Heart left ventricle (tissue), 16 donors: ENCODE results near the gene IFIT3. TPM values are rescaled to one million over a fixed set of nuclear protein-coding genes. Genes with fewer than 3 reads are reported as not detected.

Experiments used
- ATAC-seq, 4 donors: fragments of 200-7000 bp; cut with Tn5 transposase; one replicate each; pipeline ENCODE4 v1.9.1; 2020 to 2022; ENCODE audit warnings: moderate library complexity in 4 of 4, mild to moderate bottlenecking in 3 of 4, moderate number of reproducible peaks in 1 of 4
- DNase-seq, 5 donors: peaks; one replicate each; pipeline ENCODE4 v3.0.0-alpha.2; 2020
- H3K27ac ChIP-seq, 12 donors: fragments of 200-600 bp; sonication (generic) in 4 of 12; one replicate each; pipeline versions ENCODE4 v1.5.0 to v1.8.0; 2016 to 2022; ENCODE audit warnings: mild to moderate bottlenecking in 2 of 12
- H3K27me3 ChIP-seq, 9 donors: fragments of 200-600 bp; sonication (generic) in 2 of 9; one replicate each; pipeline versions ENCODE4 v1.5.1 to v1.8.0; 2016 to 2022; ENCODE audit warnings: mild to moderate bottlenecking in 3 of 9
- H3K36me3 ChIP-seq, 9 donors: fragments of 200-600 bp; sonication (generic) in 2 of 9; one replicate each; pipeline versions ENCODE4 v1.5.0 to v1.8.0; 2018 to 2022; ENCODE audit warnings: mild to moderate bottlenecking in 2 of 9
- H3K4me1 ChIP-seq, 12 donors: fragments of 200-600 bp; sonication (generic) in 4 of 12; one replicate each; pipeline versions ENCODE4 v1.5.0 to v1.8.0; 2016 to 2022; ENCODE audit warnings: mild to moderate bottlenecking in 3 of 12
- H3K4me3 ChIP-seq, 12 donors: fragments of 200-600 bp; sonication (generic) in 4 of 12; one replicate each; pipeline versions ENCODE4 v1.5.0 to v1.8.0; 2017 to 2022; ENCODE audit warnings: mild to moderate bottlenecking in 9 of 12, moderate library complexity in 4 of 12
- H3K9me3 ChIP-seq, 12 donors: fragments of 200-600 bp; sonication (generic) in 4 of 12; one replicate each; pipeline versions ENCODE4 v1.5.0 to v1.8.0; 2016 to 2022; ENCODE audit warnings: mild to moderate bottlenecking in 1 of 12
- POLR2A ChIP-seq, 2 donors: fragments of 450-650 bp; IDR thresholded peaks; one replicate each; pipeline ENCODE4 v1.6.1; 2017; ENCODE audit warnings: antibody characterized with exemption in 2 of 2, mild to moderate bottlenecking in 2 of 2, moderate library complexity in 2 of 2
- WGBS, 4 donors: extraction: QIAGEN DNeasy Blood & Tissue Kit in 2 of 4; methylation state at CpG; one replicate each; pipeline versions ENCODE4 v1.1.5 to v1.1.7; 2013 to 2018; 5-methylcytosine and 5-hydroxymethylcytosine counted together
- intact Hi-C, 10 donors: fragments of 100-400 bp; cut with DNase I; formaldehyde crosslinking; loops; one replicate each; pipeline versions ENCODE4 v1.11.1 to v1.14.2; 2022
- polyA plus RNA-seq, 2 donors: library from polyadenylated mRNA; stranded (reverse); fragments of 200-250 nt; gene quantifications; one replicate each; pipeline ENCODE4 v1.2.3, GENCODE V29; 2013
- total RNA-seq, 9 donors: library from RNA; depleted of rRNA in 2 of 9; stranded (reverse); fragments of >200 nt in 2 of 9; fragmentation: NEBNext Ultra II Directional in 3 of 9; extraction: Animal tissue kit (Norgen Biotek cat#: 25700) in 3 of 9; gene quantifications; one replicate each; pipeline versions ENCODE4 v1.1.0 to v1.2.4, GENCODE V29; 2016 to 2023
- TF ChIP-seq, protein P1 (sequence below), 12 donors: fragments of 200-600 bp; sonication (generic) in 4 of 12; IDR thresholded peaks; one replicate each; pipeline versions ENCODE4 v1.5.0 to v1.8.0; 2018 to 2022; ENCODE audit warnings: antibody characterized with exemption in 12 of 12, mild to moderate bottlenecking in 5 of 12
- donor health status: ischemic (EF 13 %, LVEDD 7.1; RV severe dilation, severe dysfunction).
- donor health status: healthy with polysubstance abuse.
- donor health status: DM: no; HTN: yes; CAD: no.
- donor health status: DM: no; HTN: no; CAD: no.
- donor health status: ischemic (EF 25% LVEDD 6.9; RV normal size, moderate dysfunction).
- donor health status: ischemic (EF 25% LVEDD 5.7; RV mildly dilated, moderate dysfunction).
- donor health status: healthy.
- donor health status: DM: yes; HTN: yes; CAD: no.
- donor health status: ischemic (EF 35%, LVEDD 5.7; RV mildly dilated, moderate dysfunction).
- donor health status: nonischemic (EF 11% LVEDD 7.7; RV severe dilation, severe dysfunction).
- donor health status: DM: yes; HTN: yes; CAD: no.
- donor health status: PGD.
- donor health status: ischemic (EF 29% LVEDD 5.4; RV normal size, mild dysfunction).
- donor health status: nonischemic (EF 23%, LVEDD 6.1; RV moderate dilation, normal function).

The IFIT3 gene
- total and polyA plus RNA-seq, 11 donors = 4.4 to 107 (median 9.0) TPM

GRCh38 chr10:89302625-89303024, 25.2 kb upstream of the IFIT3 start:
- WGBS, 4 donors = 29 to 36% (median 33%) methylated on average over 3 of the region's 3 CpGs
- Histone ChIP-seq H3K27me3 (no peaks in the 10 kb centered on the region), H3K4me3 (peak overlapping the region; percentile 20 to 71 (median 56)), H3K9me3 (peaks cover 0 to 12% (median 0%) of the 10 kb centered on the region in 12 donors), H3K4me1 (peaks cover 0 to 43% (median 25%) of the 10 kb centered on the region in 12 donors), H3K27ac (peak overlapping the region; percentile 74 to 97 (median 90)), H3K36me3 (peaks cover 0 to 20% (median 18%) of the 10 kb centered on the region in 9 donors)
- no peak for TF ChIP-seq POLR2A (IDR thresholded peaks at IDR 0.05)
- TF ChIP-seq, protein P1, sequence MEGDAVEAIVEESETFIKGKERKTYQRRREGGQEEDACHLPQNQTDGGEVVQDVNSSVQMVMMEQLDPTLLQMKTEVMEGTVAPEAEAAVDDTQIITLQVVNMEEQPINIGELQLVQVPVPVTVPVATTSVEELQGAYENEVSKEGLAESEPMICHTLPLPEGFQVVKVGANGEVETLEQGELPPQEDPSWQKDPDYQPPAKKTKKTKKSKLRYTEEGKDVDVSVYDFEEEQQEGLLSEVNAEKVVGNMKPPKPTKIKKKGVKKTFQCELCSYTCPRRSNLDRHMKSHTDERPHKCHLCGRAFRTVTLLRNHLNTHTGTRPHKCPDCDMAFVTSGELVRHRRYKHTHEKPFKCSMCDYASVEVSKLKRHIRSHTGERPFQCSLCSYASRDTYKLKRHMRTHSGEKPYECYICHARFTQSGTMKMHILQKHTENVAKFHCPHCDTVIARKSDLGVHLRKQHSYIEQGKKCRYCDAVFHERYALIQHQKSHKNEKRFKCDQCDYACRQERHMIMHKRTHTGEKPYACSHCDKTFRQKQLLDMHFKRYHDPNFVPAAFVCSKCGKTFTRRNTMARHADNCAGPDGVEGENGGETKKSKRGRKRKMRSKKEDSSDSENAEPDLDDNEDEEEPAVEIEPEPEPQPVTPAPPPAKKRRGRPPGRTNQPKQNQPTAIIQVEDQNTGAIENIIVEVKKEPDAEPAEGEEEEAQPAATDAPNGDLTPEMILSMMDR (IDR thresholded peaks at IDR 0.05) = no peak
- no peak for DNase-seq
- peak in 3 of 4 donors; percentile 16 to 45 (median 41) for ATAC-seq
- intact Hi-C loops = loop anchor here in 3 of 10 donors (2.0 to 10.0 kb wide), 4 partner anchors 26 to 112 kb away; partner anchors contain the start of genes IFIT1 (in 1 of the 3) and IFIT5 (in 1 of the 3)

DNA sequence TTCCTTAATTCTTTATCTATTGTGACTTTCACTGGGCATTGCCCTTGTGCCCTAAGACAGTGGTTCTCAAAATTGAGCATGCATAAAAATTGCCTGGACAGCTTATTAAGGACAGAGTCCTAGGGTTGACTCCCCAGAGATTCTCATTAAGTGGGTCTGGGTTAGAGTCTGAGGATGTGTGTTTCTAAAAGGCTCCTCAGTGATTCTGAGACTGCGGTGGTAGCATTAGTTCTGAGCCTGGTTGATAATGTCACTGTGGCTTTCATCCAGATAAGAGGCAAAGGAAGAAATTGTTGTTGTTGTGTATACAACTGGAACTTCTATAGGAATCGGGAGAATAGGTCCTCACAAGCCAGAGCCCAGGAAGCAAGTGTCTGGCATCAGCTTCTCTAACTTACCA, 24.6 kb upstream of the IFIT3 start:
- ATAC-seq (no peak), DNase-seq (no peak)
- H3K36me3 ChIP-seq = peaks cover 0 to 26% (median 22%) of the 10 kb centered on the region in 9 donors
- H3K4me3 ChIP-seq = peak overlapping the region in 11 of 12 donors; percentile 20 to 71 (median 57)
- 38 to 59% (median 41%) methylated on average over 2 of the region's 2 CpGs for WGBS, 4 donors
- H3K27me3 ChIP-seq = no peaks in the 10 kb centered on the region
- intact Hi-C loops = loop anchor here in 3 of 10 donors (2.0 to 10.0 kb wide), 4 partner anchors 26 to 112 kb away; partner anchors contain the start of genes IFIT1 (in 1 of the 3) and IFIT5 (in 1 of the 3)
- H3K9me3 ChIP-seq = peaks cover 0 to 12% (median 0%) of the 10 kb centered on the region in 12 donors
- peak overlapping the region in 8 of 12 donors; percentile 21 to 97 (median 92) for H3K27ac ChIP-seq
- peaks cover 0 to 42% (median 25%) of the 10 kb centered on the region in 12 donors for H3K4me1 ChIP-seq
- no peak for TF ChIP-seq POLR2A (IDR thresholded peaks at IDR 0.05)

GRCh38 chr10:89304026-89304425, 23.8 kb upstream of the IFIT3 start:
- Histone ChIP-seq H3K9me3 (peaks cover 0 to 5% (median 0%) of the 10 kb centered on the region in 12 donors), H3K27me3 (no peaks in the 10 kb centered on the region), H3K4me3 (peak overlapping the region in 6 of 12 donors; percentile 56 to 71 (median 61)), H3K27ac (no peak overlapping the region), H3K4me1 (peaks cover 0 to 42% (median 25%) of the 10 kb centered on the region in 12 donors), H3K36me3 (peaks cover 0 to 34% (median 27%) of the 10 kb centered on the region in 9 donors)
- ATAC-seq (no peak), DNase-seq (no peak)
- no peak for TF ChIP-seq POLR2A (IDR thresholded peaks at IDR 0.05)
- TF ChIP-seq, protein P1 (IDR thresholded peaks at IDR 0.05) = no peak
- WGBS, 4 donors = 65 to 82% (median 76%) methylated on average over 4 of the region's 4 CpGs
- intact Hi-C loops = loop anchor here in 2 of 10 donors (5.0 to 10.0 kb wide), 3 partner anchors 53 to 111 kb away; partner anchors contain the start of genes IFIT1 (in 1 of the 2) and IFIT5 (in 1 of the 2)

- 92 to 97% (median 95%) methylated on average over 2 of the region's 2 CpGs for WGBS, 4 donors
- Histone ChIP-seq H3K4me1 (peaks cover 0 to 42% (median 25%) of the 10 kb centered on the region in 12 donors), H3K27ac (no peak overlapping the region), H3K9me3 (peaks cover 0 to 1% (median 0%) of the 10 kb centered on the region in 12 donors), H3K4me3 (peak overlapping the region in 2 of 12 donors; percentile 60 to 71), H3K36me3 (peaks cover 0 to 35% (median 29%) of the 10 kb centered on the region in 9 donors), H3K27me3 (no peaks in the 10 kb centered on the region)
- intact Hi-C loops = loop anchor here in 2 of 10 donors (5.0 to 10.0 kb wide), 3 partner anchors 53 to 110 kb away; partner anchors contain the start of genes IFIT1 (in 1 of the 2) and IFIT5 (in 1 of the 2)
- no peak for DNase-seq
- ATAC-seq = no peak
- no peak for TF ChIP-seq POLR2A (IDR thresholded peaks at IDR 0.05)
These were observed 23.4 kb upstream of the IFIT3 start for GRCh38 chr10:89304446-89304845.

DNA sequence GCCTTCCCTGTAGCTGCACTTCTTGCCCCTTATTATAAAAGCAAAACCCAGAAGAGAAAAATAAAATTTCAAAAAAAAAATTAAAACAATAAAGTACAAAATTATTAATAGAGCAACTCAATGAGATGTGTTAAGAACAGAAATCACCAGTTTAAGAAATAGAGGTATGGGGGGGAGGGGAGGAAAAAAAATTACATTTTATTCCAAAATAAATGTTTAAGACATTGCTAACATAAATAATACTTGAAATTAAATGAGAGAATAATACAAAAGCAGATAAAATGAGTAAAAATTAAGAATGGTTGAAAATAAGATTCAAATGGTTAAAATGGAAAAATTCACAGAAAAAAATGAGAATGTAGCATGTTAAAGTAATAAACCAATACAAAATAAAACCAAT, 22.9 kb upstream of the IFIT3 start:
- ATAC-seq (no peak), DNase-seq (no peak)
- Histone ChIP-seq H3K4me1 (peaks cover 0 to 42% (median 25%) of the 10 kb centered on the region in 12 donors), H3K4me3 (no peak overlapping the region), H3K27ac (no peak overlapping the region), H3K9me3 (no peaks in the 10 kb centered on the region), H3K27me3 (no peaks in the 10 kb centered on the region), H3K36me3 (peaks cover 0 to 35% (median 29%) of the 10 kb centered on the region in 9 donors)
- TF ChIP-seq, protein P1 (IDR thresholded peaks at IDR 0.05) = no peak
- no peak for TF ChIP-seq POLR2A (IDR thresholded peaks at IDR 0.05)
- intact Hi-C loops = loop anchor here in 2 of 10 donors (5.0 to 10.0 kb wide), 3 partner anchors 52 to 110 kb away; partner anchors contain the start of genes IFIT1 (in 1 of the 2) and IFIT5 (in 1 of the 2)
